Measurements from ENCODE around the gene MN1.

The MN1 gene

GRCh38 chr22:27800250-27801201 lies 1.0 kb downstream of the MN1 start:
- in situ Hi-C loops (cut with HindIII; ENCODE audit: low sequenced_read_pairs): no loop called here

GRCh38 chr22:27799827-27800249 lies 1.7 kb downstream of the MN1 start:
- in situ Hi-C loops (cut with HindIII; ENCODE audit: low sequenced_read_pairs): loop anchor here (25.0 kb wide), 1 partner anchor 388 kb away; no protein-coding TSS in a partner anchor

- in situ Hi-C loops (cut with HindIII; ENCODE audit: low sequenced_read_pairs): loop anchor here (25.0 kb wide), 1 partner anchor 387 kb away; no protein-coding TSS in a partner anchor
Measured at GRCh38 chr22:27799015-27799826, 2.3 kb downstream of the MN1 start.

GRCh38 chr22:27798511-27799014 lies 3.0 kb downstream of the MN1 start:
- in situ Hi-C loops (cut with HindIII; ENCODE audit: low sequenced_read_pairs): loop anchor here (25.0 kb wide), 1 partner anchor 386 kb away; no protein-coding TSS in a partner anchor

GRCh38 chr22:27797520-27798391 lies 3.8 kb downstream of the MN1 start:
- in situ Hi-C loops (cut with HindIII; ENCODE audit: low sequenced_read_pairs): loop anchor here (25.0 kb wide), 1 partner anchor 385 kb away; no protein-coding TSS in a partner anchor

GRCh38 chr22:27796829-27797519 lies 4.6 kb downstream of the MN1 start:
- in situ Hi-C loops (cut with HindIII; ENCODE audit: low sequenced_read_pairs): loop anchor here (25.0 kb wide), 1 partner anchor 385 kb away; no protein-coding TSS in a partner anchor

- in situ Hi-C loops (cut with HindIII; ENCODE audit: low sequenced_read_pairs): loop anchor here (25.0 kb wide), 1 partner anchor 384 kb away; no protein-coding TSS in a partner anchor
Measured at GRCh38 chr22:27795696-27796517, 5.6 kb downstream of the MN1 start.

- in situ Hi-C loops (cut with HindIII; ENCODE audit: low sequenced_read_pairs): loop anchor here (25.0 kb wide), 1 partner anchor 383 kb away; no protein-coding TSS in a partner anchor
Measured at GRCh38 chr22:27795053-27795452, 6.5 kb downstream of the MN1 start.

GRCh38 chr22:27794226-27794625 lies 7.3 kb downstream of the MN1 start:
- in situ Hi-C loops (cut with HindIII; ENCODE audit: low sequenced_read_pairs): loop anchor here (25.0 kb wide), 1 partner anchor 382 kb away; no protein-coding TSS in a partner anchor

GRCh38 chr22:27793576-27793975 lies 8.0 kb downstream of the MN1 start:
- in situ Hi-C loops (cut with HindIII; ENCODE audit: low sequenced_read_pairs): loop anchor here (25.0 kb wide), 1 partner anchor 381 kb away; no protein-coding TSS in a partner anchor

GRCh38 chr22:27792452-27793161 lies 8.9 kb downstream of the MN1 start:
- in situ Hi-C loops (cut with HindIII; ENCODE audit: low sequenced_read_pairs): loop anchor here (25.0 kb wide), 1 partner anchor 380 kb away; no protein-coding TSS in a partner anchor

- in situ Hi-C loops (cut with HindIII; ENCODE audit: low sequenced_read_pairs): loop anchor here (25.0 kb wide), 1 partner anchor 380 kb away; no protein-coding TSS in a partner anchor
Measured at GRCh38 chr22:27791859-27792241, 9.7 kb downstream of the MN1 start.

- in situ Hi-C loops (cut with HindIII; ENCODE audit: low sequenced_read_pairs): loop anchor here (25.0 kb wide), 1 partner anchor 379 kb away; no protein-coding TSS in a partner anchor
Measured at GRCh38 chr22:27791159-27791858, 10.2 kb downstream of the MN1 start.

- in situ Hi-C loops (cut with HindIII; ENCODE audit: low sequenced_read_pairs): loop anchor here (25.0 kb wide), 1 partner anchor 378 kb away; no protein-coding TSS in a partner anchor
Measured at GRCh38 chr22:27790376-27791158, 11.0 kb downstream of the MN1 start.

- in situ Hi-C loops (cut with HindIII; ENCODE audit: low sequenced_read_pairs): loop anchor here (25.0 kb wide), 1 partner anchor 376 kb away; no protein-coding TSS in a partner anchor
Measured at GRCh38 chr22:27788500-27789288, 12.9 kb downstream of the MN1 start.
